Neural progenitor cell (in vitro differentiated cells): ENCODE measurements around the gene NUP54. TPM values are rescaled to one million over a fixed set of nuclear protein-coding genes. Genes with fewer than 3 reads are reported as not detected.

Experiments
- DNase-seq: peaks from one replicate; pipeline ENCODE4 v3.0.0-alpha.2; 2016; ENCODE audit warnings: low spot score
- H2AFZ ChIP-seq: fragments of 200-600 bp; sonication (generic); replicated peaks from 2 replicates; pipeline ENCODE4 v1.6.1; 2016; ENCODE audit warnings: antibody characterized with exemption
- H3F3A ChIP-seq: fragments of 200-600 bp; sonication (generic); 2 replicates; pipeline ENCODE4 v1.6.1; 2016; ENCODE audit warnings: antibody characterized with exemption, low read depth
- H3K27ac ChIP-seq: fragments of 200-600 bp; sonication (generic); 2 replicates; pipeline ENCODE4 v1.5.1; 2016; ENCODE audit warnings: mild to moderate bottlenecking
- H3K27me3 ChIP-seq: fragments of 200-600 bp; sonication (generic); 2 replicates; pipeline ENCODE4 v1.6.1; 2016; ENCODE audit warnings: mild to moderate bottlenecking, moderate library complexity
- H3K36me3 ChIP-seq: fragments of 200-600 bp; sonication (generic); 2 replicates; pipeline ENCODE4 v1.5.1; 2016
- H3K4me1 ChIP-seq: fragments of 200-600 bp; sonication (generic); 2 replicates; pipeline ENCODE4 v1.6.1; 2016; ENCODE audit warnings: mixed run types
- H3K4me2 ChIP-seq: fragments of 200-600 bp; sonication (generic); 2 replicates; pipeline ENCODE4 v1.6.1; 2016
- H3K4me3 ChIP-seq: fragments of 200-600 bp; sonication (generic); 2 replicates; pipeline ENCODE4 v1.5.1; 2016
- H3K79me2 ChIP-seq: fragments of 200-600 bp; sonication (generic); 2 replicates; pipeline ENCODE4 v1.6.1; 2016; ENCODE audit warnings: low read depth
- H3K9ac ChIP-seq: fragments of 200-600 bp; sonication (generic); 2 replicates; pipeline ENCODE4 v1.6.1; 2016
- H3K9me3 ChIP-seq: fragments of 200-600 bp; sonication (generic); 2 replicates; pipeline ENCODE4 v1.5.1; 2016; ENCODE audit warnings: low read depth
- H4K20me1 ChIP-seq: fragments of 200-600 bp; sonication (generic); 2 replicates; pipeline ENCODE4 v1.6.1; 2016; ENCODE audit warnings: low read depth
- H3K27ac Mint-ChIP-seq: 3 replicates; pipeline ENCODE4 v1.8.0; 2021; ENCODE audit warnings: mixed read lengths
- H3K27me3 Mint-ChIP-seq: 2 replicates; pipeline ENCODE4 v1.8.0; 2022; ENCODE audit warnings: low read depth, mild to moderate bottlenecking, inconsistent platforms, moderate library complexity, mixed read lengths; ENCODE audit not compliant: insufficient read depth
- H3K36me3 Mint-ChIP-seq: 3 replicates; pipeline ENCODE4 v1.8.0; 2021; ENCODE audit warnings: mixed read lengths
- H3K4me1 Mint-ChIP-seq: 3 replicates; pipeline ENCODE4 v1.8.0; 2021; ENCODE audit warnings: mixed read lengths
- H3K4me3 Mint-ChIP-seq: 3 replicates; pipeline ENCODE4 v1.8.0; 2021; ENCODE audit warnings: mild to moderate bottlenecking, moderate library complexity, mixed read lengths
- H3K9me3 Mint-ChIP-seq: 3 replicates; pipeline ENCODE4 v1.8.0; 2020; ENCODE audit warnings: mixed read lengths
- CTCF ChIP-seq: fragments of 200-600 bp; sonication (generic); IDR thresholded peaks from 2 replicates; pipeline ENCODE4 v1.5.1; 2017; ENCODE audit warnings: antibody characterized with exemption, mild to moderate bottlenecking
- EZH2 ChIP-seq: fragments of 200-600 bp; sonication (generic); IDR thresholded peaks from 2 replicates; pipeline ENCODE4 v1.6.1; 2017; ENCODE audit warnings: antibody characterized with exemption, mild to moderate bottlenecking, moderate library complexity
- EZH2phosphoT487 ChIP-seq: fragments of 200-600 bp; sonication (generic); IDR thresholded peaks from 2 replicates; pipeline ENCODE4 v1.6.1; 2017; ENCODE audit warnings: antibody characterized with exemption
- total RNA-seq: library from RNA; depleted of rRNA; stranded (reverse); fragments of >200 nt; gene quantifications from 2 replicates; pipeline ENCODE4 v1.2.3, GENCODE V29; 2015; ENCODE audit warnings: low replicate concordance

NUP54 gene
- total RNA-seq, 1 donor from 2014 or later = 161 TPM

- peaks cover 8% of the 10 kb centered on the region for H3F3A ChIP-seq
- no peak overlapping the region for H3K4me3 Mint-ChIP-seq
- H3K27me3 ChIP-seq = no peaks in the 10 kb centered on the region
- TF ChIP-seq EZH2 (no peak), EZH2phosphoT487 (no peak), CTCF (no peak)
- H3K27ac ChIP-seq = no peak overlapping the region
- H3K9me3 Mint-ChIP-seq = no peaks in the 10 kb centered on the region
- no peaks in the 10 kb centered on the region for H3K4me1 ChIP-seq
- peaks cover 58% of the 10 kb centered on the region for H3K36me3 Mint-ChIP-seq
- H3K9ac ChIP-seq = no peak overlapping the region
- no peak for DNase-seq
- H3K79me2 ChIP-seq = peaks cover 6% of the 10 kb centered on the region
- H3K27ac Mint-ChIP-seq = no peak overlapping the region
- no peak overlapping the region for H3K4me3 ChIP-seq
- no peak overlapping the region for H2AFZ ChIP-seq
- H3K36me3 ChIP-seq = peaks cover 60% of the 10 kb centered on the region
- H3K9me3 ChIP-seq = no peaks in the 10 kb centered on the region
- H4K20me1 ChIP-seq = no peaks in the 10 kb centered on the region
- H3K4me1 Mint-ChIP-seq = no peaks in the 10 kb centered on the region
- H3K4me2 ChIP-seq = no peak overlapping the region
- no peaks in the 10 kb centered on the region for H3K27me3 Mint-ChIP-seq
Measured at GRCh38 chr4:76120199-76120598, 28.0 kb downstream of the NUP54 start.

DNA sequence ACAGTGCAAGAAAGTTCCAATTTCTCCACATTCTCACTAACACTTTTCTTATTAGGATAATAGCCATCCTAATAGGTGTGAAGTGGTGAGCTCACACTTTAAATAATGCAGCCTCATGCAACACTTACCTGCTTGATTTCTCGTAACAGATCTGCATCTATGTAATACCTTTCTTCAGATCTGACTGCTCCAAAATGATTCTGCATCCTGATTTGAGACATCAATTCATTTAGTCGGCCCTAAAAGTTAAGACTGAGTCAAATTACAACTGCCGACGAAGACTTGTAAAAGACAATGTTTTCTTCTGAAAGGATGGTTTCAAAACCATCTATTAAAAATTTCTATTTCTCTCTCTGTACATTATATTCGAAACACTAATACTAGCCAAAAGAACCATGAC lies 30.7 kb downstream of the NUP54 start:
- H3K4me2 ChIP-seq = no peak overlapping the region
- peaks cover 13% of the 10 kb centered on the region for H3F3A ChIP-seq

GRCh38 chr4:76116821-76117220 lies 31.4 kb downstream of the NUP54 start:
- Histone ChIP-seq H3K9me3 (no peaks in the 10 kb centered on the region), H3K9ac (no peak overlapping the region), H3K36me3 (peaks cover 39% of the 10 kb centered on the region), H3K27me3 (no peaks in the 10 kb centered on the region), H4K20me1 (no peaks in the 10 kb centered on the region), H3K79me2 (peaks cover 3% of the 10 kb centered on the region), H3K27ac (no peak overlapping the region), H3K4me3 (no peak overlapping the region), H3F3A (peaks cover 14% of the 10 kb centered on the region), H2AFZ (no peak overlapping the region), H3K4me1 (no peaks in the 10 kb centered on the region), H3K4me2 (no peak overlapping the region)
- Mint-ChIP-seq H3K27me3 (no peaks in the 10 kb centered on the region), H3K4me3 (no peak overlapping the region), H3K36me3 (peaks cover 44% of the 10 kb centered on the region), H3K9me3 (no peaks in the 10 kb centered on the region), H3K27ac (no peak overlapping the region), H3K4me1 (no peaks in the 10 kb centered on the region)
- DNase-seq = no peak
- TF ChIP-seq CTCF (no peak), EZH2 (no peak), EZH2phosphoT487 (no peak)

More for the DNA sequence above, 30.7 kb downstream of the NUP54 start:
- peaks cover 49% of the 10 kb centered on the region for H3K36me3 Mint-ChIP-seq
- H3K27me3 ChIP-seq = no peaks in the 10 kb centered on the region
- H3K4me1 Mint-ChIP-seq = no peaks in the 10 kb centered on the region
- H2AFZ ChIP-seq = no peak overlapping the region
- no peaks in the 10 kb centered on the region for H3K4me1 ChIP-seq
- no peak overlapping the region for H3K4me3 Mint-ChIP-seq
- H3K79me2 ChIP-seq = peaks cover 6% of the 10 kb centered on the region
- no peaks in the 10 kb centered on the region for H3K27me3 Mint-ChIP-seq
- no peak overlapping the region for H3K4me3 ChIP-seq
- H3K36me3 ChIP-seq = peaks cover 47% of the 10 kb centered on the region
- H3K9ac ChIP-seq = no peak overlapping the region
- TF ChIP-seq EZH2phosphoT487 = no peak
- no peak for TF ChIP-seq CTCF
- no peak for TF ChIP-seq EZH2
- no peaks in the 10 kb centered on the region for H4K20me1 ChIP-seq
- no peak overlapping the region for H3K27ac ChIP-seq
- no peaks in the 10 kb centered on the region for H3K9me3 Mint-ChIP-seq
- DNase-seq = no peak
- H3K27ac Mint-ChIP-seq = no peak overlapping the region
- H3K9me3 ChIP-seq = no peaks in the 10 kb centered on the region
